PC-9 (cell line): ENCODE results near the gene CRELD1. TPM values are rescaled to one million over a fixed set of nuclear protein-coding genes. Genes with fewer than 3 reads are reported as not detected.
A peak's percentile ranks its signal among the peaks of the same experiment; 100 is the strongest.

ENCODE experiments used
- BruUV-seq: library from RNA; stranded (reverse); fragments of 400-500 nt; replicated peaks from 2 replicates; lab custom pipeline; 2021; lab: Mats Ljungman, UMichigan
- CTCF ChIA-PET: fragments of 300-600 bp; sonication (Branson Sonifier 250); formaldehyde crosslinking; loops from one replicate; lab custom pipeline; 2022; ENCODE audit warnings: antibody characterized with exemption; lab: Charles Lee
- POLR2A ChIA-PET: fragments of 300-600 bp; sonication (Branson Sonifier 250); formaldehyde crosslinking; loops from one replicate; lab custom pipeline; 2022; ENCODE audit warnings: antibody characterized with exemption; ENCODE audit not compliant: unreplicated experiment; lab: Charles Lee
- DNase-seq, 2 experiments: peaks; one replicate each; pipeline versions ENCODE4 v3.0.0 to v3.0.0-alpha.2; 2015 to 2022; ENCODE audit warnings: mixed read lengths in 1 of 2
- H2AFZ ChIP-seq: fragments of 200-600 bp; sonication (generic); 2 replicates; pipeline ENCODE4 v1.8.1; 2017; ENCODE audit warnings: antibody characterized with exemption
- H3F3A ChIP-seq: fragments of 200-600 bp; sonication (generic); 2 replicates; pipeline ENCODE4 v1.8.1; 2017; ENCODE audit warnings: antibody characterized with exemption, mild to moderate bottlenecking, low read depth; ENCODE audit not compliant: insufficient read depth
- H3K27ac ChIP-seq: fragments of 200-600 bp; sonication (generic); 2 replicates; pipeline ENCODE4 v1.6.1; 2016; ENCODE audit warnings: mixed run types
- H3K27me3 ChIP-seq: fragments of 200-600 bp; sonication (generic); 2 replicates; pipeline ENCODE4 v1.6.1; 2016; ENCODE audit warnings: low read depth, mixed run types; ENCODE audit not compliant: insufficient read depth
- H3K36me3 ChIP-seq: fragments of 200-600 bp; sonication (generic); 2 replicates; pipeline ENCODE4 v1.6.1; 2016; ENCODE audit warnings: low read depth, mixed run types
- H3K4me1 ChIP-seq: fragments of 200-600 bp; sonication (generic); replicated peaks from 2 replicates; pipeline ENCODE4 v1.6.1; 2016; ENCODE audit warnings: mixed run types; ENCODE audit not compliant: insufficient read depth
- H3K4me2 ChIP-seq: fragments of 200-600 bp; sonication (generic); 2 replicates; pipeline ENCODE4 v1.6.1; 2017; ENCODE audit warnings: mixed run types
- H3K4me3 ChIP-seq: fragments of 200-600 bp; sonication (generic); 2 replicates; pipeline ENCODE4 v1.6.1; 2016; ENCODE audit warnings: mixed run types
- H3K79me2 ChIP-seq: fragments of 200-600 bp; sonication (generic); 2 replicates; pipeline ENCODE4 v1.6.1; 2017; ENCODE audit warnings: low read depth, mixed run types
- H3K9me2 ChIP-seq: fragments of 200-600 bp; sonication (generic); 2 replicates; pipeline ENCODE4 v1.8.1; 2017; ENCODE audit warnings: mild to moderate bottlenecking; ENCODE audit not compliant: insufficient read depth
- H3K9me3 ChIP-seq: fragments of 200-600 bp; sonication (generic); 2 replicates; pipeline ENCODE4 v1.8.1; 2016; ENCODE audit warnings: low read depth; ENCODE audit not compliant: insufficient read depth
- H4K20me1 ChIP-seq: fragments of 200-600 bp; sonication (generic); 2 replicates; pipeline ENCODE4 v1.8.1; 2017; ENCODE audit not compliant: insufficient read depth
- CTCF ChIP-seq: fragments of 200-600 bp; sonication (generic); conservative IDR thresholded peaks from 2 replicates; pipeline ENCODE4 v1.6.1; 2017; ENCODE audit warnings: mixed run types, antibody characterized with exemption, mild to moderate bottlenecking, moderate library complexity
- EZH2 ChIP-seq: fragments of 200-600 bp; sonication (generic); IDR thresholded peaks from 2 replicates; pipeline ENCODE4 v1.8.0; 2017; ENCODE audit warnings: antibody characterized with exemption, low read depth
- intact Hi-C: fragments of 100-400 bp; cut with micrococcal nuclease; formaldehyde crosslinking; loops from one replicate; pipeline ENCODE4 v1.10.0; 2022; ENCODE audit not compliant: unreplicated experiment
- total RNA-seq: library from RNA; stranded (reverse); gene quantifications from 2 replicates; pipeline ENCODE4 v1.2.3, GENCODE V29; 2021

CRELD1 gene
- total RNA-seq, 1 experiment from 2014 or later: 30.7 TPM

- Histone ChIP-seq H3K4me1 (peaks cover 26% of the 10 kb centered on the region), H3K9me2 (no peaks in the 10 kb centered on the region), H4K20me1 (no peaks in the 10 kb centered on the region), H2AFZ (no peak overlapping the region), H3K27me3 (no peaks in the 10 kb centered on the region), H3K9me3 (no peaks in the 10 kb centered on the region), H3K4me3 (no peak overlapping the region), H3K27ac (peak overlapping the region; percentile 90), H3F3A (peaks cover 23% of the 10 kb centered on the region), H3K36me3 (peaks cover 17% of the 10 kb centered on the region; the same call in 1 of the 2 replicates), H3K79me2 (peaks cover 19% of the 10 kb centered on the region), H3K4me2 (peak overlapping the region; percentile 64)
- intact Hi-C loops: loop anchor here (2.0 kb wide), 1 partner anchor 30 kb away; no protein-coding TSS in a partner anchor
- CTCF ChIA-PET: interaction anchor here (0.7 to 1.4 kb wide), 3 partner anchors 31 to 227 kb away, joined by 4 to 16 read pairs (median 6); partner anchors contain the start of gene OGG1
- peak; percentile 69 to 93 for DNase-seq
- TF ChIP-seq CTCF (no peak), EZH2 (no peak)
- POLR2A ChIA-PET: interaction anchor here (0.5 to 0.9 kb wide), 3 partner anchors 30 to 111 kb away, joined by 3 to 5 read pairs (median 4); partner anchors contain the start of gene JAGN1
- TSS peak; percentile 39 for BruUV-seq
Measured at GRCh38 chr3:9976721-9977709, 43.4 kb downstream of the CRELD1 start.

- TF ChIP-seq EZH2: no peak
- H3K9me3 ChIP-seq: no peaks in the 10 kb centered on the region
- no peaks in the 10 kb centered on the region for H3K9me2 ChIP-seq
- no peak overlapping the region for H3K4me2 ChIP-seq
- H3K36me3 ChIP-seq: peaks cover 12% of the 10 kb centered on the region; the same call in 1 of the 2 replicates
- H4K20me1 ChIP-seq: no peaks in the 10 kb centered on the region
- intact Hi-C loops: no loop called here
- peak overlapping the region; percentile 18; the same call in 1 of the 2 replicates for H3K27ac ChIP-seq
- no TSS peak for BruUV-seq
- peaks cover 33% of the 10 kb centered on the region for H3K79me2 ChIP-seq
- H3K4me3 ChIP-seq: no peak overlapping the region
- no peaks in the 10 kb centered on the region for H3K27me3 ChIP-seq
- ChIA-PET CTCF (interaction anchor here (0.7 kb wide), 1 partner anchor 11 kb away, joined by 9 read pairs; no protein-coding TSS in a partner anchor), POLR2A (no interaction called here)
- H3F3A ChIP-seq: peaks cover 19% of the 10 kb centered on the region
- peaks cover 26% of the 10 kb centered on the region for H3K4me1 ChIP-seq
- DNase-seq: no peak
- H2AFZ ChIP-seq: no peak overlapping the region
Measured at GRCh38 chr3:9978710-9979305, 45.2 kb downstream of the CRELD1 start.

GRCh38 chr3:9980251-9980650, 46.6 kb downstream of the CRELD1 start:
- Histone ChIP-seq H3F3A (peaks cover 19% of the 10 kb centered on the region), H2AFZ (no peak overlapping the region), H3K27ac (no peak overlapping the region), H3K36me3 (peaks cover 6% of the 10 kb centered on the region; the same call in 1 of the 2 replicates), H3K27me3 (no peaks in the 10 kb centered on the region), H3K4me2 (no peak overlapping the region), H3K4me3 (no peak overlapping the region), H4K20me1 (no peaks in the 10 kb centered on the region), H3K79me2 (peaks cover 43% of the 10 kb centered on the region), H3K9me3 (no peaks in the 10 kb centered on the region), H3K9me2 (no peaks in the 10 kb centered on the region), H3K4me1 (peaks cover 31% of the 10 kb centered on the region)
- TF ChIP-seq EZH2 (no peak), CTCF (no peak)
- POLR2A ChIA-PET: no interaction called here
- BruUV-seq: no TSS peak
- DNase-seq: no peak
- intact Hi-C loops: no loop called here
- CTCF ChIA-PET: no interaction called here
